HG03175 (cell line): ENCODE data around the gene ACP2.

Experiments
- ATAC-seq: cut with Tn5 transposase; IDR thresholded peaks from one replicate; pipeline ENCODE4 v1.9.1; 2021; ENCODE audit warnings: mild to moderate bottlenecking, moderate library complexity; ENCODE audit not compliant: unreplicated experiment

ACP2 gene

GRCh38 chr11:47269002-47269828, 20.6 kb upstream of the ACP2 start:
- peak; percentile 46 for ATAC-seq

- ATAC-seq: no peak
Measured at GRCh38 chr11:47268448-47269001, 19.9 kb upstream of the ACP2 start.

GRCh38 chr11:47267876-47268275, 19.3 kb upstream of the ACP2 start:
- no peak for ATAC-seq

- no peak for ATAC-seq
Measured at GRCh38 chr11:47264521-47264920, 15.9 kb upstream of the ACP2 start.

- no peak for ATAC-seq
Measured at GRCh38 chr11:47264119-47264518, 15.5 kb upstream of the ACP2 start.

GRCh38 chr11:47261291-47261800, 12.7 kb upstream of the ACP2 start:
- ATAC-seq: no peak

- ATAC-seq: no peak
Measured at GRCh38 chr11:47260366-47260765, 11.8 kb upstream of the ACP2 start.

- ATAC-seq: no peak
Measured at GRCh38 chr11:47259232-47259977, 10.8 kb upstream of the ACP2 start.

GRCh38 chr11:47258317-47258902, 9.8 kb upstream of the ACP2 start:
- no peak for ATAC-seq

- no peak for ATAC-seq
Measured at GRCh38 chr11:47257517-47258316, 9.1 kb upstream of the ACP2 start, which contains the start of gene NR1H3. Gene NR1H3, plus strand, starts transcription at chr11:47257996. Its CDS starts 1,221 bp downstream, at chr11:47259217.

GRCh38 chr11:47257177-47257516, 8.5 kb upstream of the ACP2 start:
- ATAC-seq: no peak

- ATAC-seq: no peak
Measured at GRCh38 chr11:47256374-47256773, 7.8 kb upstream of the ACP2 start.

GRCh38 chr11:47254386-47254785, 5.8 kb upstream of the ACP2 start:
- no peak for ATAC-seq

GRCh38 chr11:47253660-47254059, 5.0 kb upstream of the ACP2 start:
- ATAC-seq: no peak

GRCh38 chr11:47251751-47252150, 3.1 kb upstream of the ACP2 start:
- no peak for ATAC-seq

- ATAC-seq: no peak
Measured at GRCh38 chr11:47249378-47249715, 733 bp upstream of the ACP2 start.

- ATAC-seq: peak; percentile 32
Measured at GRCh38 chr11:47248304-47248663, 330 bp downstream of the ACP2 start.

- ATAC-seq: no peak
Measured at GRCh38 chr11:47247502-47247901, 1.1 kb downstream of the ACP2 start.

- ATAC-seq: no peak
Measured at GRCh38 chr11:47245611-47246357, 2.8 kb downstream of the ACP2 start.
